Right hindlimb (tissue), 1 donor: ENCODE results near the gene HLA-DRA.

Experiments
- DNase-seq: peaks from one replicate; pipeline ENCODE4 v3.0.0-alpha.2; 2018

Gene HLA-DRA

GRCh38 chr6:32483968-32484613 lies 44.4 kb downstream of the HLA-DRA start:
- DNase-seq, result no peak

- no peak for DNase-seq
Measured at GRCh38 chr6:32484614-32484998, 44.9 kb downstream of the HLA-DRA start.

- DNase-seq, result peak; percentile 17
Measured at GRCh38 chr6:32488083-32488482, 48.4 kb downstream of the HLA-DRA start.

GRCh38 chr6:32491700-32492099 lies 52.0 kb downstream of the HLA-DRA start:
- DNase-seq, result no peak

- no peak for DNase-seq
Measured at GRCh38 chr6:32492351-32492750, 52.7 kb downstream of the HLA-DRA start.
